NCI-H2029 (cell line): Measurements from ENCODE around the gene TOP2A.

Experiments
- DNase-seq: peaks from one replicate; lab custom pipeline; 2025; lab: John Stamatoyannopoulos, UW

The TOP2A gene

GRCh38 chr17:40356990-40357881 lies 60.5 kb downstream of the TOP2A start:
- DNase-seq = no peak

GRCh38 chr17:40355804-40356758 lies 61.6 kb downstream of the TOP2A start:
- DNase-seq = no peak

- DNase-seq = peak; percentile 20
These were observed 62.4 kb downstream of the TOP2A start for GRCh38 chr17:40355123-40355803.

- DNase-seq = no peak
These were observed 63.2 kb downstream of the TOP2A start for GRCh38 chr17:40354221-40355122.

- no peak for DNase-seq
These were observed 64.8 kb downstream of the TOP2A start for GRCh38 chr17:40352779-40353394.

- no peak for DNase-seq
These were observed 65.4 kb downstream of the TOP2A start for GRCh38 chr17:40352237-40352778.

- DNase-seq = peak; percentile 33
These were observed 66.1 kb downstream of the TOP2A start for GRCh38 chr17:40351359-40352236.

- DNase-seq = no peak
These were observed 66.9 kb downstream of the TOP2A start for GRCh38 chr17:40350689-40351358.

GRCh38 chr17:40349895-40350688 lies 67.6 kb downstream of the TOP2A start:
- DNase-seq = no peak

GRCh38 chr17:40349477-40349894 lies 68.2 kb downstream of the TOP2A start:
- DNase-seq = no peak

- peak; percentile 61 for DNase-seq
These were observed 68.9 kb downstream of the TOP2A start for GRCh38 chr17:40348562-40349476.

GRCh38 chr17:40348136-40348504 lies 69.6 kb downstream of the TOP2A start:
- no peak for DNase-seq

GRCh38 chr17:40347319-40348135 lies 70.2 kb downstream of the TOP2A start:
- no peak for DNase-seq

GRCh38 chr17:40346765-40347158 lies 70.9 kb downstream of the TOP2A start:
- no peak for DNase-seq

- no peak for DNase-seq
These were observed 71.5 kb downstream of the TOP2A start for GRCh38 chr17:40345994-40346764.
